ENCODE measurements around the gene TBX1. TPM values are rescaled to one million over a fixed set of nuclear protein-coding genes. Genes with fewer than 3 reads are reported as not detected.

The TBX1 gene
- total RNA-seq, 4 donors from 2014 or later = 1.0 to 23.2 (median 5.8) TPM

- intact Hi-C loops (cut with DNase I; ENCODE audit: low total_unique reads) = no loop called here
- H3K4me3 ChIP-seq = no peak overlapping the region
Observed at GRCh38 chr22:19747551-19747950, 13.0 kb upstream of the TBX1 start.

GRCh38 chr22:19748139-19748538, 12.4 kb upstream of the TBX1 start:
- no peaks in the 10 kb centered on the region for H3K4me1 ChIP-seq
- no peak overlapping the region for H3K27ac ChIP-seq
- intact Hi-C loops (cut with DNase I; ENCODE audit: low total_unique reads) = no loop called here
- no peak for DNase-seq
- H3K9me3 ChIP-seq = no peaks in the 10 kb centered on the region
- no peaks in the 10 kb centered on the region for H3K36me3 ChIP-seq
- no peak for TF ChIP-seq POLR2A (IDR thresholded peaks at IDR 0.05)
- TF ChIP-seq CTCF (IDR thresholded peaks at IDR 0.05) = no peak
- no peaks in the 10 kb centered on the region for H3K27me3 ChIP-seq
- H3K4me3 ChIP-seq = no peak overlapping the region

More at GRCh38 chr22:19747551-19747950, 13.0 kb upstream of the TBX1 start:
- no peaks in the 10 kb centered on the region for H3K27me3 ChIP-seq
- no peak overlapping the region for H3K27ac ChIP-seq
- H3K9me3 ChIP-seq = no peaks in the 10 kb centered on the region
- DNase-seq = no peak
- no peak for TF ChIP-seq POLR2A (IDR thresholded peaks at IDR 0.05)
- TF ChIP-seq CTCF (IDR thresholded peaks at IDR 0.05) = no peak
- H3K36me3 ChIP-seq = no peaks in the 10 kb centered on the region
- H3K4me1 ChIP-seq = no peaks in the 10 kb centered on the region

- Histone ChIP-seq H3K4me3 (no peak overlapping the region), H3K36me3 (no peaks in the 10 kb centered on the region), H3K27ac (no peak overlapping the region), H3K9me3 (no peaks in the 10 kb centered on the region), H3K27me3 (no peaks in the 10 kb centered on the region), H3K4me1 (no peaks in the 10 kb centered on the region)
- TF ChIP-seq POLR2A (IDR thresholded peaks at IDR 0.05) (no peak), CTCF (IDR thresholded peaks at IDR 0.05) (no peak)
- intact Hi-C loops (cut with DNase I; ENCODE audit: low total_unique reads) = no loop called here
- DNase-seq = no peak
Observed at GRCh38 chr22:19748991-19749664, 11.4 kb upstream of the TBX1 start.

GRCh38 chr22:19749876-19750275, 10.7 kb upstream of the TBX1 start:
- no peaks in the 10 kb centered on the region for H3K9me3 ChIP-seq
- H3K27me3 ChIP-seq = peaks cover 0 to 5% of the 10 kb centered on the region in 2 donors
- H3K4me3 ChIP-seq = no peak overlapping the region
- DNase-seq = no peak
- H3K4me1 ChIP-seq = peaks cover 0 to 1% of the 10 kb centered on the region in 2 donors
- intact Hi-C loops (cut with DNase I; ENCODE audit: low total_unique reads) = no loop called here
- H3K36me3 ChIP-seq = no peaks in the 10 kb centered on the region
- TF ChIP-seq CTCF (IDR thresholded peaks at IDR 0.05) (no peak), POLR2A (IDR thresholded peaks at IDR 0.05) (no peak)
- no peak overlapping the region for H3K27ac ChIP-seq

- no peak overlapping the region for H3K27ac ChIP-seq
- peaks cover 0 to 8% of the 10 kb centered on the region in 2 donors for H3K4me1 ChIP-seq
- no peaks in the 10 kb centered on the region for H3K36me3 ChIP-seq
- DNase-seq = no peak
- no peaks in the 10 kb centered on the region for H3K9me3 ChIP-seq
- TF ChIP-seq POLR2A (IDR thresholded peaks at IDR 0.05) (no peak), CTCF (IDR thresholded peaks at IDR 0.05) (no peak)
- H3K4me3 ChIP-seq = no peak overlapping the region
- intact Hi-C loops (cut with DNase I; ENCODE audit: low total_unique reads) = no loop called here
- peaks cover 3 to 12% of the 10 kb centered on the region in 2 donors for H3K27me3 ChIP-seq
Observed at GRCh38 chr22:19750507-19751490, 9.8 kb upstream of the TBX1 start.

Measured in uterus (tissue), 4 donors.